Mucosa of descending colon (tissue), 3 donors: Measurements from ENCODE around the gene TLE3. TPM values are rescaled to one million over a fixed set of nuclear protein-coding genes. Genes with fewer than 3 reads are reported as not detected.

ENCODE experiments used
- ATAC-seq: fragments of 200-7000 bp; cut with Tn5 transposase; one replicate; pipeline ENCODE4 v1.9.1; 2020; ENCODE audit warnings: mild to moderate bottlenecking, moderate library complexity
- DNase-seq, 3 donors: peaks; one replicate each; pipeline ENCODE4 v3.0.0-alpha.2; 2020
- H3K36me3 ChIP-seq: fragments of 200-600 bp; one replicate; pipeline ENCODE4 v1.8.0; 2021; ENCODE audit warnings: low read depth, mild to moderate bottlenecking
- H3K4me1 ChIP-seq: fragments of 200-600 bp; one replicate; pipeline ENCODE4 v1.8.0; 2021; ENCODE audit warnings: low read depth, mild to moderate bottlenecking
- H3K4me3 ChIP-seq: fragments of 200-600 bp; one replicate; pipeline ENCODE4 v1.8.0; 2021; ENCODE audit warnings: mild to moderate bottlenecking
- H3K9me3 ChIP-seq: fragments of 200-600 bp; one replicate; pipeline ENCODE4 v1.8.0; 2021; ENCODE audit warnings: mild to moderate bottlenecking
- intact Hi-C, 2 donors: fragments of 100-400 bp; cut with DNase I in 1 of 2; cut with micrococcal nuclease in 1 of 2; formaldehyde crosslinking; loops; one replicate each; pipeline versions ENCODE4 v1.11.0 to v1.11.1; 2022; cut with DNase I, micrococcal nuclease
- total RNA-seq, 3 donors: library from RNA; stranded (reverse); fragmentation: NEBNext Ultra II Directional in 2 of 3; extraction: Animal tissue kit (Norgen Biotek cat#: 25700) in 2 of 3; gene quantifications; one replicate each; pipeline versions ENCODE4 v1.2.1 to v1.2.4, GENCODE V29; 2021 to 2023
- TF ChIP-seq, protein P1 (sequence below): fragments of 200-600 bp; IDR thresholded peaks from one replicate; pipeline ENCODE4 v1.8.0; 2022; ENCODE audit warnings: antibody characterized with exemption, mild to moderate bottlenecking
- donor health status: DM: no; HTN: no; CAD: no; lungs with moderate emphysema.
- donor health status: DM: no; HTN: no; CAD: no.
- donor health status: DM: no; HTN: yes; CAD: no.

Gene TLE3
- total RNA-seq, 3 donors from 2014 or later = 77.6 to 123 (median 103) TPM

DNA sequence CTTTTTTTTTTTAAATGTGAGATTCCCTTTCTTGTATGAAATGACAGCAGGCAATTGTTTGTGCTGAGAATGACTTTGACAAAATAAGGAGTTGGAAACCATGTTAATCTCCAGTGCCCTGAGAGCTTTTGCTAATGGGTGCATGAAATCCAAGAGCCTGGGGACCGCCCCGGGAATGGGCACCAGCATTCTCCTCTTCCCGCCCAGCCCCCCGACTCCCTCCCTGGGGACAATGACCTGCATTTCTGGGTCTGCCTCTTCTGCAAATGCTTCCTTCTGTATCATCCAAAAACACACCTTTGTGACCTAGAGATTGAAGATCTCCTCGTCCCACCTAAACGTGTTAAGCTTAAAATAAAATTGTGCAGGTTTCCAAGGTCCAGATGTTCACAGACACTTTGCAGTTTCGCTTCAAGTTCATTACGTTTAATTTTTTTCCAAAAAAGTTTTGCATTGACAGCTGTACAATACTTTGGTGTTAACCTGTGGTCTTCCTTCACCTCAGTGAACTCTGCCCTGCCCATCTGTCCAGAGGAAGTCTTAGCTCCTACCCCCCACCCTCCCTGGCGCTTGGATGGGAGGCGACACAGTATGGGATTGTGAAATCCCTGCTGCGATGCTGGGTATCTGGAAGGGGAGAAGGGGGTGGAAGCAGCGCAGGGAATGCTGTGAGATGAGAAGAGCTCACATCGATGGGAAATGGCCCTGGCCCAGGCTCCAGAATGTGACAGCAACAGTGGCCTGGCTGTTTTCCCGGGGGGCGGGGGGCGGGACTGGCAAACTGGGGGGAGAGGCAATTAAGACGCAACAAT lies 50.1 kb downstream of the TLE3 start:
- TF ChIP-seq, protein P1, sequence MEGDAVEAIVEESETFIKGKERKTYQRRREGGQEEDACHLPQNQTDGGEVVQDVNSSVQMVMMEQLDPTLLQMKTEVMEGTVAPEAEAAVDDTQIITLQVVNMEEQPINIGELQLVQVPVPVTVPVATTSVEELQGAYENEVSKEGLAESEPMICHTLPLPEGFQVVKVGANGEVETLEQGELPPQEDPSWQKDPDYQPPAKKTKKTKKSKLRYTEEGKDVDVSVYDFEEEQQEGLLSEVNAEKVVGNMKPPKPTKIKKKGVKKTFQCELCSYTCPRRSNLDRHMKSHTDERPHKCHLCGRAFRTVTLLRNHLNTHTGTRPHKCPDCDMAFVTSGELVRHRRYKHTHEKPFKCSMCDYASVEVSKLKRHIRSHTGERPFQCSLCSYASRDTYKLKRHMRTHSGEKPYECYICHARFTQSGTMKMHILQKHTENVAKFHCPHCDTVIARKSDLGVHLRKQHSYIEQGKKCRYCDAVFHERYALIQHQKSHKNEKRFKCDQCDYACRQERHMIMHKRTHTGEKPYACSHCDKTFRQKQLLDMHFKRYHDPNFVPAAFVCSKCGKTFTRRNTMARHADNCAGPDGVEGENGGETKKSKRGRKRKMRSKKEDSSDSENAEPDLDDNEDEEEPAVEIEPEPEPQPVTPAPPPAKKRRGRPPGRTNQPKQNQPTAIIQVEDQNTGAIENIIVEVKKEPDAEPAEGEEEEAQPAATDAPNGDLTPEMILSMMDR = no peak
- ATAC-seq (peak; percentile 20), DNase-seq (peak in 1 of 3 donors; percentile 16)
- intact Hi-C loops = no loop called here
- Histone ChIP-seq H3K9me3 (no peaks in the 10 kb centered on the region), H3K36me3 (peaks cover 6% of the 10 kb centered on the region), H3K4me3 (no peak overlapping the region), H3K4me1 (no peaks in the 10 kb centered on the region)

DNA sequence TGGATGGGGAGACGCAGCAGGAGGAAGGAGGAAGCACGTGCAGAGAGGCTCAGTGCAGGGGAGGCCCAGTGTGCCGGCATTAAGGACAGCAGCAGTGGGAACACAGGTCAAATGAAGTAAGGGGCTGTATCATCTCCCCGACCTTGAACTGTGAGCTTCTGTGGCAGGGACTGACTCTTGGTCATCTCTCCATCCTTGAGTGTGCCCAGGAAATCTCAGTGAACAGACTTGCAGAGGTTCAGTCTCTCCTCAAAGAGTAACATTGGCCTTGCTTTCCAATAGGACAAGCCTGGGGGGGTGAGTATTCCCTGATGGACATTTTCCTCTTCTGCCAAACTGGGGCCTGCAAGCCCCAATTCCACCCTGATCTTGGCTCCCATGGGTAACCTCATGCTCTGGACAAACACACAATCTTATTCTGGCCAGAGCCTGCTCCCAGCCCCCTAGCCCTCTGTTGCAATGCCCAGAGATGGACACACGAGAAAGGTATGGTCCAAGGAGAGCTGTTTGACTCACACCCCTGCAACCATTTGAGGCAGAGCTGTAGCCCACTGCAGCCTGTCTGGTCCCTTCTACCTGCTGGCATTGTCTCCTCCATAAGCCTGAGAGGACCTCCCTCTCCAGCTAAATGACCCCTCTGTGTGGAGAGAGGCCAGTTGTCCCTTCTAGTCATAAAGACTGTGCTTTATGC lies 50.9 kb downstream of the TLE3 start:
- DNase-seq (peak in 1 of 3 donors; percentile 6), ATAC-seq (no peak)
- TF ChIP-seq, protein P1 = no peak
- H3K9me3 ChIP-seq = no peaks in the 10 kb centered on the region
- H3K4me1 ChIP-seq = no peaks in the 10 kb centered on the region
- peaks cover 6% of the 10 kb centered on the region for H3K36me3 ChIP-seq
- no peak overlapping the region for H3K4me3 ChIP-seq
- intact Hi-C loops = no loop called here

DNA sequence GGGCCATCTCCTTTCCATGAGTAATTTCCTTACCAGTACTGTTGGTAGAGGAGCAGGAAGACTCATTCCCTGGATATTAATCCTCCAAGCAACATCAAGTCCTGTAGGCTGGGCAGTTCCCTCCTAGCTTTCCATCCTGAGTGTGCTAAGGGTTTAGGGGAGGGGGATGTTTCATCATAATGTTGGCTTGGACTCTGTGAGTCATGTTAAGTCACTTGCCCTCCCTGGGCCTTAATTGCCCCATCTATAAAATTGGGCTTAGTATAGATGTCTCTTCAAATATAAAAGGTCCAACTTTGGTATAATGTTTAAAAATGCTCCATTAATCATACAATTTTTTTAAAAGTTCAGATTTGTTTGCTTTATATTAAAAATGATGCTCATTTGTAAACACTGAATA lies 52.7 kb downstream of the TLE3 start:
- TF ChIP-seq, protein P1 = no peak

DNA sequence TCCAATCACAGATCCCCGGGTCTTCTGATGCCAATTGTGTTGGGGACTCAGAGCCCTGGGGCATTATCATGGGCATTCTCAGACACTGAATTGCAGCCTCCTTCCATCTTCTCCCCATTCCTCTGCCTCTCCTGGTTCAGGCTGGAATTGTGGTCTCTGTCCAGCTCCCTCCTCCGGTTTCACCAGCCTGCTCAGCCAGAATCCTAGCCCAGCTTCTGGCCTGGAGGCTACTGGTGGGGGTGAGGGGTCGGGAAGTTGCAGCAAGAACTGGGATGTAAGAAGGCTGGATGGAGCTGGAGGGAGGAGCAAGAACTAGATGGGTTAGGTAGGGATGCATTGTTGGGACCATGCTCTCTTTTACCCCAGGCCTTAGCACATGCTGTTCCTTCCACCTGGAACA lies 53.5 kb downstream of the TLE3 start:
- H3K36me3 ChIP-seq = no peaks in the 10 kb centered on the region
- intact Hi-C loops = no loop called here
- no peak overlapping the region for H3K4me3 ChIP-seq
- no peaks in the 10 kb centered on the region for H3K9me3 ChIP-seq
- H3K4me1 ChIP-seq = no peaks in the 10 kb centered on the region
- DNase-seq = no peak
- ATAC-seq = no peak
- TF ChIP-seq, protein P1 = no peak

More for the DNA sequence above, 52.7 kb downstream of the TLE3 start:
- Histone ChIP-seq H3K4me1 (no peaks in the 10 kb centered on the region), H3K9me3 (no peaks in the 10 kb centered on the region), H3K4me3 (no peak overlapping the region), H3K36me3 (no peaks in the 10 kb centered on the region)
- DNase-seq (no peak), ATAC-seq (no peak)
- intact Hi-C loops = no loop called here

DNA sequence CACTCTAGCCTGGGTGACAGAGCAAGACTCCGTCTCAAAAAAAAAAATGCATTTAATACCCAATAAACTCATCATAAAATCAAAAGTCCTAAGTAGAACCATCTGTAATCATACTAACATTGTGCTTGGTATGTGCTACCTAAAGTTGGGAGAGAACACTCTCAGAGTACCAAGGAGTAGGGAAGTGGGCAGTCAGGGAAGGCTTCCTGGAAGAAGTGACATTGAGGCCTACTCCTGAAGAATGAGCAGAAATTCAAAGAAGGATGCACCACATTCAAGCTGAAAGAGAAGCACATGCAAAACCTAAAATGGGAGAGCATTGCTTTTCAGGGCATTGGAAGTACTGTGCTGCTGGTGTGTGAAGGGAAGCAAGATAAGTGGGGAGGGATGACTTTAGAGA lies 54.1 kb downstream of the TLE3 start:
- Histone ChIP-seq H3K9me3 (no peaks in the 10 kb centered on the region), H3K36me3 (no peaks in the 10 kb centered on the region), H3K4me1 (no peaks in the 10 kb centered on the region), H3K4me3 (no peak overlapping the region)
- ATAC-seq (no peak), DNase-seq (no peak)
- intact Hi-C loops = no loop called here
- TF ChIP-seq, protein P1 = no peak
